ENCODE results near the gene USB1.

USB1 gene

DNA sequence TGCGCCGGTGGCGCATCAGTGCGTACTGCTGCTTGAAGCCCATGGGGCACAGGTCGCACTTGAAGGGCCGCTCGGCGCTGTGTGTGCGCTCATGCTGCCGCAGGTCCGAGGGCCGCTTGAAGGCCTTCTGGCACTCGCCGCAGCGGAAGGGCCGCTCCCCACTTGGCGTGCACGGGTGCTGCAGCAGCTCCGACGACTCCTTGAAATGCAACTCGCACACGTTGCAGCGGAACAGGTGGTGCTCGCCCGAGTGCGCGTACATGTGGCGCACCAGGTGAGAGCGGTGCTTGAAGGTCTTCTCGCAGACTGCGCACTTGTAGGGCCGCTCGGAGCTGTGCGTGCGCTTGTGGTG lies 4.1 kb upstream of the USB1 start:
- TF ChIP-seq, protein P1, sequence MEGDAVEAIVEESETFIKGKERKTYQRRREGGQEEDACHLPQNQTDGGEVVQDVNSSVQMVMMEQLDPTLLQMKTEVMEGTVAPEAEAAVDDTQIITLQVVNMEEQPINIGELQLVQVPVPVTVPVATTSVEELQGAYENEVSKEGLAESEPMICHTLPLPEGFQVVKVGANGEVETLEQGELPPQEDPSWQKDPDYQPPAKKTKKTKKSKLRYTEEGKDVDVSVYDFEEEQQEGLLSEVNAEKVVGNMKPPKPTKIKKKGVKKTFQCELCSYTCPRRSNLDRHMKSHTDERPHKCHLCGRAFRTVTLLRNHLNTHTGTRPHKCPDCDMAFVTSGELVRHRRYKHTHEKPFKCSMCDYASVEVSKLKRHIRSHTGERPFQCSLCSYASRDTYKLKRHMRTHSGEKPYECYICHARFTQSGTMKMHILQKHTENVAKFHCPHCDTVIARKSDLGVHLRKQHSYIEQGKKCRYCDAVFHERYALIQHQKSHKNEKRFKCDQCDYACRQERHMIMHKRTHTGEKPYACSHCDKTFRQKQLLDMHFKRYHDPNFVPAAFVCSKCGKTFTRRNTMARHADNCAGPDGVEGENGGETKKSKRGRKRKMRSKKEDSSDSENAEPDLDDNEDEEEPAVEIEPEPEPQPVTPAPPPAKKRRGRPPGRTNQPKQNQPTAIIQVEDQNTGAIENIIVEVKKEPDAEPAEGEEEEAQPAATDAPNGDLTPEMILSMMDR (IDR thresholded peaks at IDR 0.05; ENCODE audit: control insufficient read depth, insufficient read depth, low read depth, low read length, missing control alignments): no peak
- H3K4me3 ChIP-seq (ENCODE audit: control insufficient read depth, low read depth, low read length): no peak overlapping the region
- DNase-seq (ENCODE audit: low read depth): no peak

- TF ChIP-seq, protein P1 (IDR thresholded peaks at IDR 0.05; ENCODE audit: control insufficient read depth, insufficient read depth, low read depth, low read length, missing control alignments): no peak
- no peak overlapping the region for H3K4me3 ChIP-seq (ENCODE audit: control insufficient read depth, low read depth, low read length)
- DNase-seq (ENCODE audit: low read depth): no peak
Observed at GRCh38 chr16:57997528-57998265, 3.5 kb upstream of the USB1 start.

- no peak overlapping the region for H3K4me3 ChIP-seq (ENCODE audit: control insufficient read depth, low read depth, low read length)
- TF ChIP-seq, protein P1 (IDR thresholded peaks at IDR 0.05; ENCODE audit: control insufficient read depth, insufficient read depth, low read depth, low read length, missing control alignments): no peak
- DNase-seq (ENCODE audit: low read depth): no peak
Observed at GRCh38 chr16:57998486-57998885, 2.7 kb upstream of the USB1 start.

GRCh38 chr16:57998992-57999365 lies 2.2 kb upstream of the USB1 start:
- TF ChIP-seq, protein P1 (IDR thresholded peaks at IDR 0.05; ENCODE audit: control insufficient read depth, insufficient read depth, low read depth, low read length, missing control alignments): no peak
- no peak for DNase-seq (ENCODE audit: low read depth)
- H3K4me3 ChIP-seq (ENCODE audit: control insufficient read depth, low read depth, low read length): no peak overlapping the region; the same call in 1 of the 2 replicates

DNA sequence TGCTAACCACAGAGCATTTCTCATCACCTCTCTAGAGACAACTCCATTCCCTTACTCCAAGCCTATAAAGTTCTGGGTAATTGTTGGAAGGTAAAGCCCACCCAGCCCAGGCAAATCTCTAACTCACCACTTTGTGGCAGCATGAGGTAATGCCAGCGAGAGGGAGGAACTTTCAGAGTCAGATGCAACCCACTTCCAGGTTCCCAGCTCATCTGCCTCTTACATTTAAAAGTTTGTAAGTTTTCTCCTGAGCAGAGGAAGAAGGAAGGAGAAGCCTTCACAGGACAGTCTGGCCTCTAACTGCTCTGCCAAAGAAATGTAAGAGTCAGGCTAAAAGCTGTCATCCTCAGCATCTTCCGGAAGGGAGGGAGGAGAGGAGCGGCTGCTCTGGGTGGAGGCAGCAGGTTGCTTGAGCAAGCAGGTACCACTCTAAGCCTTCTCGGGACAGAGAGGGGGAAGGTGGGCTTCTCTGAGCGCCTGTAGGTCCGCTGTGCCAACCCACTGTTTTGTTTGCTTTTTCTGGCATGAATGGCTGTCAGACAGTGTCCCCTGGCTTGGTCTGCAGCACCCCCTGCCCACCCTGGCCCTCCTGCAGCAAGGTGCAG lies 1.7 kb upstream of the USB1 start:
- no peak for DNase-seq (ENCODE audit: low read depth)
- TF ChIP-seq, protein P1 (IDR thresholded peaks at IDR 0.05; ENCODE audit: control insufficient read depth, insufficient read depth, low read depth, low read length, missing control alignments): no peak

GRCh38 chr16:57999971-58000705 lies 1.1 kb upstream of the USB1 start, which contains the start of gene ZNF319:
Gene ZNF319 (minus strand): TSS chr16:58000672. CDS start chr16:57998265, 2,407 bp downstream.
- TF ChIP-seq, protein P1 (IDR thresholded peaks at IDR 0.05; ENCODE audit: control insufficient read depth, insufficient read depth, low read depth, low read length, missing control alignments): no peak
- no peak for DNase-seq (ENCODE audit: low read depth)
- peak within 1 kb of the TSS; percentile 98 for H3K4me3 ChIP-seq (ENCODE audit: control insufficient read depth, low read depth, low read length)

More for the DNA sequence above, 1.7 kb upstream of the USB1 start:
- H3K4me3 ChIP-seq (ENCODE audit: control insufficient read depth, low read depth, low read length): peak overlapping the region; percentile 71
